K562 (cell line): Measurements from ENCODE around the gene PEPD. TPM values are rescaled to one million over a fixed set of nuclear protein-coding genes. Genes with fewer than 3 reads are reported as not detected.

ENCODE experiments used
- ATAC-seq: fragments of 200-7000 bp; cut with Tn5 transposase; 3 replicates; pipeline ENCODE4 v1.9.1; 2020; ENCODE audit warnings: moderate library complexity
- BruUV-seq: library from RNA; stranded (reverse); fragments of 400-500 nt; replicated peaks from 2 replicates; lab custom pipeline; 2021; lab: Mats Ljungman, UMichigan
- CTCF ChIA-PET: fragments of 300-600 bp; formaldehyde crosslinking; extraction: SDS; loops from one replicate; lab custom pipeline; 2021; ENCODE audit warnings: low intra/inter-chr PET ratio; lab: Yijun Ruan, JAX
- POLR2A ChIA-PET: fragments of 300-600, 350-650 bp; sonication (Branson Sonifier 250); formaldehyde crosslinking; extraction: SDS; loops from one replicate; lab custom pipeline; 2021; ENCODE audit warnings: antibody characterized with exemption, inconsistent platforms; lab: Yijun Ruan, JAX
- DNase-seq, 4 experiments: peaks; one replicate each; pipeline versions ENCODE4 v3.0.0 to v3.0.0-alpha.2; 2011 to 2018; ENCODE audit warnings: low spot score in 3 of 4, mixed read lengths in 3 of 4; ENCODE audit errors: extremely low read depth in 1 of 4
- FAIRE-seq: peaks from 2 replicates; lab custom pipeline; 2011; peaks lifted over from hg19 to GRCh38; lab: Jason Lieb, UNC
- H2AFZ ChIP-seq: 2 replicates; pipeline ENCODE4 v1.6.0; 2011; ENCODE audit warnings: low read depth, low read length, control low read depth, inconsistent platforms
- H3K27ac ChIP-seq: fragments of 200-600 bp; 3 replicates; pipeline ENCODE4 v1.8.0; 2011; ENCODE audit warnings: low read depth, mild to moderate bottlenecking, control low read depth, inconsistent platforms, low read length, moderate library complexity, mixed read lengths; ENCODE audit errors: extremely low read depth
- H3K27me3 ChIP-seq, 2 experiments: fragments of 300-600 bp in 1 of 2; 2 replicates in 1 of 2; 3 replicates in 1 of 2; pipeline versions ENCODE4 v1.6.0 to v1.8.0; 2011; ENCODE audit warnings: inconsistent platforms in 2 of 2, low read length in 2 of 2, mild to moderate bottlenecking in 1 of 2, mixed read lengths in 1 of 2, moderate library complexity in 1 of 2; ENCODE audit not compliant: control insufficient read depth in 2 of 2, insufficient read depth in 2 of 2
- H3K36me3 ChIP-seq: fragments of 300-600 bp; 3 replicates; pipeline ENCODE4 v1.8.0; 2011; ENCODE audit warnings: mild to moderate bottlenecking, low read length, inconsistent platforms; ENCODE audit not compliant: control insufficient read depth, insufficient read depth
- H3K4me1 ChIP-seq, 2 experiments: fragments of 200-600 bp in 1 of 2; replicated peaks in 1 of 2; 2 replicates in 1 of 2; 3 replicates in 1 of 2; pipeline versions ENCODE4 v1.5.1 to v1.8.0; 2011; ENCODE audit warnings: inconsistent platforms in 2 of 2, low read length in 2 of 2, mild to moderate bottlenecking in 1 of 2, mixed read lengths in 1 of 2, moderate library complexity in 1 of 2; ENCODE audit not compliant: control insufficient read depth in 2 of 2, insufficient read depth in 2 of 2
- H3K4me2 ChIP-seq: 2 replicates; pipeline ENCODE4 v1.6.1; 2011; ENCODE audit warnings: low read length, control low read depth, inconsistent platforms, mixed read lengths; ENCODE audit not compliant: insufficient read depth
- H3K4me3 ChIP-seq: fragments of 200-600 bp; sonication (generic), shearing (Covaris generic); 2 replicates; pipeline ENCODE4 v1.5.1; 2016; ENCODE audit warnings: control low read depth, inconsistent platforms
- H3K79me2 ChIP-seq: fragments of 200-600 bp; 3 replicates; pipeline ENCODE4 v1.8.0; 2011; ENCODE audit warnings: low read length, inconsistent platforms; ENCODE audit not compliant: control insufficient read depth, insufficient read depth
- H3K9ac ChIP-seq, 2 experiments: 2 replicates each; pipeline versions ENCODE4 v1.6.0 to v1.6.1; 2011; ENCODE audit warnings: low read depth in 2 of 2, low read length in 2 of 2, control low read depth in 1 of 2, inconsistent platforms in 1 of 2, mild to moderate bottlenecking in 1 of 2, mixed read lengths in 1 of 2; ENCODE audit not compliant: insufficient read depth in 1 of 2
- H3K9me1 ChIP-seq: one replicate; pipeline ENCODE4 v1.6.0; 2011; ENCODE audit warnings: inconsistent platforms, mild to moderate bottlenecking, low read length, moderate library complexity; ENCODE audit not compliant: control insufficient read depth, insufficient read depth
- H3K9me3 ChIP-seq: replicated peaks from 2 replicates; pipeline ENCODE4 v1.5.1; 2011; ENCODE audit warnings: low read depth, low read length, inconsistent platforms; ENCODE audit not compliant: control insufficient read depth, insufficient read depth
- H4K20me1 ChIP-seq: replicated peaks from 2 replicates; pipeline ENCODE4 v1.6.1; 2011; ENCODE audit warnings: low read length, inconsistent platforms, mixed read lengths; ENCODE audit not compliant: control insufficient read depth, insufficient read depth
- CEBPG ChIP-seq, 3 experiments: fragments of 200-800 bp in 1 of 3; sonication (Bioruptor generic) in 1 of 3; sonication (generic) in 1 of 3; formaldehyde crosslinking in 1 of 3; IDR thresholded peaks in 2 of 3; conservative IDR thresholded peaks in 1 of 3; 2 replicates each; pipeline versions ENCODE4 v1.6.1 to v1.8.0; 2016 to 2022; ENCODE audit warnings: missing compliant biosample characterization in 2 of 3, missing genetic modification characterization in 2 of 3, mild to moderate bottlenecking in 1 of 3, missing genetic modification reagents in 1 of 3
- DNMT1 ChIP-seq: fragments of 450-650 bp; IDR thresholded peaks from 2 replicates; pipeline ENCODE4 v1.6.1; 2016; ENCODE audit warnings: antibody characterized with exemption, mild to moderate bottlenecking
- FOSL1 ChIP-seq: fragments of 200-800 bp; sonication (Bioruptor generic); conservative IDR thresholded peaks from 2 replicates; pipeline ENCODE4 v1.6.1; 2016; ENCODE audit warnings: missing genetic modification characterization, missing compliant biosample characterization
- JUND ChIP-seq, 2 experiments: IDR thresholded peaks; 2 replicates in 1 of 2; 3 replicates in 1 of 2; pipeline ENCODE4 v1.6.1; 2011; ENCODE audit warnings: borderline replicate concordance in 2 of 2, low read depth in 2 of 2, low read length in 2 of 2, improper control_type of control experiment in 1 of 2, missing biosample characterization in 1 of 2, missing genetic modification characterization in 1 of 2, missing genetic modification reagents in 1 of 2
- MEF2A ChIP-seq: IDR thresholded peaks from 2 replicates; pipeline ENCODE4 v1.6.1; 2011; ENCODE audit warnings: low read depth, mild to moderate bottlenecking, low read length, moderate library complexity; ENCODE audit not compliant: control insufficient read depth
- NR4A1 ChIP-seq, 2 experiments: fragments of 250-450 bp in 1 of 2; fragments of 450-650 bp in 1 of 2; sonication (Bioruptor Pico) in 1 of 2; IDR thresholded peaks; 2 replicates each; pipeline versions ENCODE4 v1.4.0 to v1.6.1; 2016 to 2020; ENCODE audit warnings: mild to moderate bottlenecking in 2 of 2, missing compliant biosample characterization in 1 of 2, missing genetic modification characterization in 1 of 2, moderate library complexity in 1 of 2
- PTBP1 ChIP-seq: fragments of 200-400 bp; formaldehyde crosslinking; IDR thresholded peaks from 2 replicates; pipeline ENCODE4 v1.6.1; 2017; ENCODE audit warnings: low read depth, low read length
- RFX5 ChIP-seq: IDR thresholded peaks from 2 replicates; pipeline ENCODE4 v1.6.1; 2011; ENCODE audit warnings: low read depth, mild to moderate bottlenecking, improper control_type of control experiment, low read length
- RREB1 ChIP-seq: fragments of 250-450 bp; sonication (Bioruptor Pico); IDR thresholded peaks from 2 replicates; pipeline ENCODE4 v1.4.0; 2020
- SMARCB1 ChIP-seq: IDR thresholded peaks from 2 replicates; pipeline ENCODE4 v1.6.1; 2011; ENCODE audit warnings: improper control_type of control experiment, low read depth; ENCODE audit not compliant: insufficient read length
- TFAM ChIP-seq: fragments of 250-450 bp; sonication (Bioruptor Pico); conservative IDR thresholded peaks from 2 replicates; pipeline ENCODE4 v1.5.0; 2021; ENCODE audit warnings: mild to moderate bottlenecking, moderate library complexity
- TRIM28 ChIP-seq: fragments of 450-650 bp; IDR thresholded peaks from 2 replicates; pipeline ENCODE4 v1.6.1; 2017
- ZKSCAN3 ChIP-seq: fragments of 250-450 bp; sonication (Bioruptor Pico); IDR thresholded peaks from 2 replicates; pipeline ENCODE4 v1.4.0; 2020
- WGBS: fragments of 100-300 bp; shearing (Covaris generic); methylation state at CpG from one replicate; pipeline ENCODE4 v1.1.6; 2016; ENCODE audit warnings: low coverage, mixed read lengths; ENCODE audit not compliant: insufficient coverage; ENCODE audit errors: missing lambda C conversion rate; 5-methylcytosine and 5-hydroxymethylcytosine counted together
- in situ Hi-C: fragments of 300-500 bp; cut with MboI; formaldehyde crosslinking; loops from 4 replicates; pipeline ENCODE4 v1.15.0; 2018; ENCODE audit warnings: inconsistent platforms, mixed read lengths
- intact Hi-C: fragments of 100-400 bp; cut with micrococcal nuclease; formaldehyde crosslinking; loops from 2 replicates; pipeline ENCODE4 v1.14.2; 2022
- polyA plus RNA-seq, 8 experiments: library from polyadenylated mRNA; depleted of rRNA in 4 of 8; stranded (reverse) in 5 of 8; unstranded in 3 of 8; fragments of >200 nt; fragmentation: Nextera tagmentation in 2 of 8; fragmentation: Illumina TruSeq in 1 of 8; extraction: Ambion mirVana in 2 of 8; extraction: Trizol in 1 of 8; gene quantifications; 2 replicates each; pipeline versions ENCODE4 v1.2.1 to v1.2.3, GENCODE V29; 2011 to 2014; ENCODE audit warnings: inconsistent platforms in 1 of 8, missing spikeins in 1 of 8
- total RNA-seq, 7 experiments: library from RNA; depleted of rRNA in 6 of 7; stranded (reverse); fragments of >200 nt in 6 of 7; fragmentation: Illumina TruSeq in 2 of 7; extraction: Trizol in 2 of 7; gene quantifications; 2 replicates each; pipeline versions ENCODE4 v1.2.1 to v1.2.3, GENCODE V29; 2011 to 2021; ENCODE audit warnings: low replicate concordance in 1 of 7

The PEPD gene
- total and polyA plus RNA-seq, 9 of the 15 experiments (the other 6 are each of a cell fraction or from before 2014, with no cell fraction given), result 1.3 to 19.2 (median 16.0) TPM

- no peak for TF ChIP-seq RREB1 (CRISPR knock-in tag)
- TF ChIP-seq NR4A1 (CRISPR knock-in tag; IDR thresholded peaks at IDR 0.05), result no peak
- no peak for TF ChIP-seq NR4A1 (tag; IDR thresholded peaks at IDR 0.05)
These were observed 107.5 kb downstream of the PEPD start (continued) for GRCh38 chr19:33413868-33414666.

- CTCF ChIA-PET, result no interaction called here
- no peak overlapping the region for H3K4me2 ChIP-seq
- H3K4me1 ChIP-seq, result peaks cover 0 to 14% of the 10 kb centered on the region in 2 experiments; a peak in 2 of 5 replicates
- ATAC-seq (no peak), FAIRE-seq (no peak), DNase-seq (no peak)
- BruUV-seq, result no TSS peak
- H3K79me2 ChIP-seq, result no peaks in the 10 kb centered on the region
- H3K36me3 ChIP-seq, result no peaks in the 10 kb centered on the region
- no peak overlapping the region for H3K9ac ChIP-seq
- 1% methylated on average over 9 of the region's 13 CpGs for WGBS
- H3K9me1 ChIP-seq, result no peaks in the 10 kb centered on the region
- in situ Hi-C loops (no loop called here), intact Hi-C loops (no loop called here)
- H3K4me3 ChIP-seq, result no peak overlapping the region
- peaks cover 21% of the 10 kb centered on the region for H4K20me1 ChIP-seq
- no peak overlapping the region for H3K27ac ChIP-seq
- no peaks in the 10 kb centered on the region for H3K9me3 ChIP-seq
- POLR2A ChIA-PET, result interaction anchor here (0.7 kb wide), 1 partner anchor 323 kb away, joined by 3 read pairs; no protein-coding TSS in a partner anchor
- no peak overlapping the region for H2AFZ ChIP-seq
- no peak for TF ChIP-seq DNMT1
- TF ChIP-seq TRIM28, result no peak
- TF ChIP-seq CEBPG (CRISPR knock-in tag; IDR thresholded peaks at IDR 0.05), result no peak
- TF ChIP-seq CEBPG (tag; conservative IDR thresholded peaks at IDR 0.05 in 1 of 2, IDR thresholded peaks at IDR 0.05 in 1 of 2), result no peak
- no peak for TF ChIP-seq SMARCB1
- no peak for TF ChIP-seq ZKSCAN3 (CRISPR knock-in tag)
- no peak for TF ChIP-seq JUND (IDR thresholded peaks at IDR 0.05; ENCODE audit: borderline replicate concordance, low read depth, low read length)
- TF ChIP-seq JUND (tag; IDR thresholded peaks at IDR 0.05; ENCODE audit: borderline replicate concordance, low read depth, low read length), result no peak
- no peak for TF ChIP-seq TFAM
- TF ChIP-seq PTBP1, result no peak
- TF ChIP-seq MEF2A, result no peak
- TF ChIP-seq RFX5, result no peak
- no peak for TF ChIP-seq FOSL1 (tag)
- peaks cover 0 to 25% of the 10 kb centered on the region in 2 experiments; a peak in 2 of 5 replicates for H3K27me3 ChIP-seq
These were observed 108.2 kb downstream of the PEPD start for GRCh38 chr19:33413426-33413725.
